ENCODE measurements around the gene SH3GL1. TPM values are rescaled to one million over a fixed set of nuclear protein-coding genes. Genes with fewer than 3 reads are reported as not detected.

SH3GL1 gene
- total and polyA plus RNA-seq, 2 experiments from 2014 or later = 73.1 to 89.5 TPM

DNA sequence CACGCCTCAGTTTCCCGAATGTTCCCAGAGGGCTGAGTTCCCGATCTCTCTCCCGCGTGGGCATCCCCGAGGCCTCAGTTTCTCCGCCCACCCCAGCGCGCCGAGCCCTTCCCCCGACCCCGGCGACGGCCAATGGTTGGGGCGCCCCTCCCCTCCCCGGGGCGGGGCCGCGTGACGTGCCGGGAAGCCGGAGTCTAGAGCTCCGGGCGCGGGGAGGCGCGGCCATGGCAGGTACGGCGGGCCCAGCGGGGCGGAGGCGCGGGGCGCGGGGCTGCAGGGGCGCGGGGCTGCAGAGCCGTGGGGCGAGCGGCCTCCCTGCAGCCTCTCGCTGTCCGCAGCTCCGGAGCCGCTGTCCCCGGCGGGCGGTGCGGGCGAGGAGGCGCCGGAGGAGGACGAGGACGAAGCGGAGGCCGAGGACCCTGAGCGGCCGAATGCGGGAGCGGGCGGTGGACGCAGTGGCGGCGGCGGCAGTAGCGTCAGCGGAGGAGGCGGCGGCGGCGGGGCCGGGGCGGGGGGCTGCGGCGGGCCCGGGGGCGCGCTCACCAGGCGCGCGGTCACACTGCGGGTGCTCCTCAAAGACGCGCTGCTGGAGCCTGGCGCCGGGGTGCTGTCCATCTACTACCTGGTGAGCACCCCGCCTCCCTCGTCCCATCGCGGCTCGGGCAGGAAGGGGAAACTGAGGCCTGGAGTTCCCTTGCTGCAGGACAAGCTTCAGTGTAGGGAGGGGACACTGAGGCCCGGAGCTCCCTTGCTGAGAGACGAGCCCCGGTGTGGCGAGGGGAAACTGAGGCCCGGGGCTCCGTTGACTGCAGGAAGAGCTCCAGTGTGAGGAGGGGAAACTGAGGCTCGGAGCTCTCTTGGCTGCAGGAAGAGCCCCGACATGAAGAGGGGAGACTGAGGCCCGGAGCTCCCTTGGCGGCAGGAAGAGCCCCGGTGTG, 56.7 kb downstream of the SH3GL1 start, which contains the start of gene MPND:
MPND (plus strand) TSS at position 193 of the 938 bp plus-strand sequence; CDS start at position 225, 32 bp downstream.
- H3K9me2 ChIP-seq (ENCODE audit: insufficient read depth) = no peaks in the 10 kb centered on the region
- H4K20me1 ChIP-seq (replicated peaks; ENCODE audit: insufficient read depth) = no peaks in the 10 kb centered on the region; the same call in none of the 2 replicates
- 0 out of 2 replicates have a peak, but pooled peaks cover 5% of the 10 kb centered on the region for H3K79me2 ChIP-seq (replicated peaks; ENCODE audit: insufficient read depth)
- Mint-ChIP-seq H3K4me1 (peaks cover 5% of the 10 kb centered on the region), H3K27me3 (ENCODE audit: insufficient read depth, low read depth, poor library complexity) (peaks cover 24% of the 10 kb centered on the region), H3K4me3 (peak within 1 kb of the TSS; percentile 89), H3K27ac (peak within 1 kb of the TSS; percentile 99), H3K9me3 (no peaks in the 10 kb centered on the region; the same call in 2 of the 3 replicates), H3K36me3 (ENCODE audit: low read depth) (peaks cover 29% of the 10 kb centered on the region)
- no peak within 1 kb of the TSS for H2AFZ ChIP-seq
- ATAC-seq (peak; percentile 68), DNase-seq (ENCODE audit: low spot score) (peak; percentile 93)
- H3K4me1 ChIP-seq (ENCODE audit: insufficient read depth) = peaks cover 6% of the 10 kb centered on the region
- no peaks in the 10 kb centered on the region; the same call in 1 of the 2 replicates for H3K36me3 ChIP-seq (ENCODE audit: insufficient read depth)
- H3K27ac ChIP-seq (ENCODE audit: low read depth) = peak within 1 kb of the TSS; percentile 89
- peak within 1 kb of the TSS; percentile 77 for H3K4me2 ChIP-seq
- H3K4me3 ChIP-seq = peak within 1 kb of the TSS; percentile 56
- H3F3A ChIP-seq (replicated peaks; ENCODE audit: low read depth) = peaks cover 11% of the 10 kb centered on the region; the same call in 1 of the 2 replicates
- TF ChIP-seq, protein P1, sequence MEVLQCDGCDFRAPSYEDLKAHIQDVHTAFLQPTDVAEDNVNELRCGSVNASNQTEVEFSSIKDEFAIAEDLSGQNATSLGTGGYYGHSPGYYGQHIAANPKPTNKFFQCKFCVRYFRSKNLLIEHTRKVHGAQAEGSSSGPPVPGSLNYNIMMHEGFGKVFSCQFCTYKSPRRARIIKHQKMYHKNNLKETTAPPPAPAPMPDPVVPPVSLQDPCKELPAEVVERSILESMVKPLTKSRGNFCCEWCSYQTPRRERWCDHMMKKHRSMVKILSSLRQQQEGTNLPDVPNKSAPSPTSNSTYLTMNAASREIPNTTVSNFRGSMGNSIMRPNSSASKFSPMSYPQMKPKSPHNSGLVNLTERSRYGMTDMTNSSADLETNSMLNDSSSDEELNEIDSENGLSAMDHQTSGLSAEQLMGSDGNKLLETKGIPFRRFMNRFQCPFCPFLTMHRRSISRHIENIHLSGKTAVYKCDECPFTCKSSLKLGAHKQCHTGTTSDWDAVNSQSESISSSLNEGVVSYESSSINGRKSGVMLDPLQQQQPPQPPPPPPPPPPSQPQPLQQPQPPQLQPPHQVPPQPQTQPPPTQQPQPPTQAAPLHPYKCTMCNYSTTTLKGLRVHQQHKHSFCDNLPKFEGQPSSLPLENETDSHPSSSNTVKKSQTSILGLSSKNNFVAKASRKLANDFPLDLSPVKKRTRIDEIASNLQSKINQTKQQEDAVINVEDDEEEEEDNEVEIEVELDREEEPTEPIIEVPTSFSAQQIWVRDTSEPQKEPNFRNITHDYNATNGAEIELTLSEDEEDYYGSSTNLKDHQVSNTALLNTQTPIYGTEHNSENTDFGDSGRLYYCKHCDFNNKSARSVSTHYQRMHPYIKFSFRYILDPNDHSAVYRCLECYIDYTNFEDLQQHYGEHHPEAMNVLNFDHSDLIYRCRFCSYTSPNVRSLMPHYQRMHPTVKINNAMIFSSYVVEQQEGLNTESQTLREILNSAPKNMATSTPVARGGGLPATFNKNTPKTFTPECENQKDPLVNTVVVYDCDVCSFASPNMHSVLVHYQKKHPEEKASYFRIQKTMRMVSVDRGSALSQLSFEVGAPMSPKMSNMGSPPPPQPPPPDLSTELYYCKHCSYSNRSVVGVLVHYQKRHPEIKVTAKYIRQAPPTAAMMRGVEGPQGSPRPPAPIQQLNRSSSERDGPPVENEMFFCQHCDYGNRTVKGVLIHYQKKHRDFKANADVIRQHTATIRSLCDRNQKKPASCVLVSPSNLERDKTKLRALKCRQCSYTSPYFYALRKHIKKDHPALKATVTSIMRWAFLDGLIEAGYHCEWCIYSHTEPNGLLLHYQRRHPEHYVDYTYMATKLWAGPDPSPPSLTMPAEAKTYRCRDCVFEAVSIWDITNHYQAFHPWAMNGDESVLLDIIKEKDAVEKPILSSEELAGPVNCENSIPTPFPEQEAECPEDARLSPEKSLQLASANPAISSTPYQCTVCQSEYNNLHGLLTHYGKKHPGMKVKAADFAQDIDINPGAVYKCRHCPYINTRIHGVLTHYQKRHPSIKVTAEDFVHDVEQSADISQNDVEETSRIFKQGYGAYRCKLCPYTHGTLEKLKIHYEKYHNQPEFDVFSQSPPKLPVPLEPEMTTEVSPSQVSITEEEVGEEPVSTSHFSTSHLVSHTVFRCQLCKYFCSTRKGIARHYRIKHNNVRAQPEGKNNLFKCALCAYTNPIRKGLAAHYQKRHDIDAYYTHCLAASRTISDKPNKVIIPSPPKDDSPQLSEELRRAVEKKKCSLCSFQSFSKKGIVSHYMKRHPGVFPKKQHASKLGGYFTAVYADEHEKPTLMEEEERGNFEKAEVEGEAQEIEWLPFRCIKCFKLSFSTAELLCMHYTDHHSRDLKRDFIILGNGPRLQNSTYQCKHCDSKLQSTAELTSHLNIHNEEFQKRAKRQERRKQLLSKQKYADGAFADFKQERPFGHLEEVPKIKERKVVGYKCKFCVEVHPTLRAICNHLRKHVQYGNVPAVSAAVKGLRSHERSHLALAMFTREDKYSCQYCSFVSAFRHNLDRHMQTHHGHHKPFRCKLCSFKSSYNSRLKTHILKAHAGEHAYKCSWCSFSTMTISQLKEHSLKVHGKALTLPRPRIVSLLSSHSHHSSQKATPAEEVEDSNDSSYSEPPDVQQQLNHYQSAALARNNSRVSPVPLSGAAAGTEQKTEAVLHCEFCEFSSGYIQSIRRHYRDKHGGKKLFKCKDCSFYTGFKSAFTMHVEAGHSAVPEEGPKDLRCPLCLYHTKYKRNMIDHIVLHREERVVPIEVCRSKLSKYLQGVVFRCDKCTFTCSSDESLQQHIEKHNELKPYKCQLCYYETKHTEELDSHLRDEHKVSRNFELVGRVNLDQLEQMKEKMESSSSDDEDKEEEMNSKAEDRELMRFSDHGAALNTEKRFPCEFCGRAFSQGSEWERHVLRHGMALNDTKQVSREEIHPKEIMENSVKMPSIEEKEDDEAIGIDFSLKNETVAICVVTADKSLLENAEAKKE (CRISPR knock-in tag; IDR thresholded peaks at IDR 0.05) = no peak
- TF ChIP-seq, protein P2, sequence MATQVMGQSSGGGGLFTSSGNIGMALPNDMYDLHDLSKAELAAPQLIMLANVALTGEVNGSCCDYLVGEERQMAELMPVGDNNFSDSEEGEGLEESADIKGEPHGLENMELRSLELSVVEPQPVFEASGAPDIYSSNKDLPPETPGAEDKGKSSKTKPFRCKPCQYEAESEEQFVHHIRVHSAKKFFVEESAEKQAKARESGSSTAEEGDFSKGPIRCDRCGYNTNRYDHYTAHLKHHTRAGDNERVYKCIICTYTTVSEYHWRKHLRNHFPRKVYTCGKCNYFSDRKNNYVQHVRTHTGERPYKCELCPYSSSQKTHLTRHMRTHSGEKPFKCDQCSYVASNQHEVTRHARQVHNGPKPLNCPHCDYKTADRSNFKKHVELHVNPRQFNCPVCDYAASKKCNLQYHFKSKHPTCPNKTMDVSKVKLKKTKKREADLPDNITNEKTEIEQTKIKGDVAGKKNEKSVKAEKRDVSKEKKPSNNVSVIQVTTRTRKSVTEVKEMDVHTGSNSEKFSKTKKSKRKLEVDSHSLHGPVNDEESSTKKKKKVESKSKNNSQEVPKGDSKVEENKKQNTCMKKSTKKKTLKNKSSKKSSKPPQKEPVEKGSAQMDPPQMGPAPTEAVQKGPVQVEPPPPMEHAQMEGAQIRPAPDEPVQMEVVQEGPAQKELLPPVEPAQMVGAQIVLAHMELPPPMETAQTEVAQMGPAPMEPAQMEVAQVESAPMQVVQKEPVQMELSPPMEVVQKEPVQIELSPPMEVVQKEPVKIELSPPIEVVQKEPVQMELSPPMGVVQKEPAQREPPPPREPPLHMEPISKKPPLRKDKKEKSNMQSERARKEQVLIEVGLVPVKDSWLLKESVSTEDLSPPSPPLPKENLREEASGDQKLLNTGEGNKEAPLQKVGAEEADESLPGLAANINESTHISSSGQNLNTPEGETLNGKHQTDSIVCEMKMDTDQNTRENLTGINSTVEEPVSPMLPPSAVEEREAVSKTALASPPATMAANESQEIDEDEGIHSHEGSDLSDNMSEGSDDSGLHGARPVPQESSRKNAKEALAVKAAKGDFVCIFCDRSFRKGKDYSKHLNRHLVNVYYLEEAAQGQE (IDR thresholded peaks at IDR 0.05; ENCODE audit: unreplicated experiment) = no peak
- peak; percentile 45 for TF ChIP-seq POLR2AphosphoS5 (IDR thresholded peaks at IDR 0.05; ENCODE audit: low read depth)
- TF ChIP-seq ZNF114 (CRISPR knock-in tag; IDR thresholded peaks at IDR 0.05) = no peak
- TF ChIP-seq, protein P3, sequence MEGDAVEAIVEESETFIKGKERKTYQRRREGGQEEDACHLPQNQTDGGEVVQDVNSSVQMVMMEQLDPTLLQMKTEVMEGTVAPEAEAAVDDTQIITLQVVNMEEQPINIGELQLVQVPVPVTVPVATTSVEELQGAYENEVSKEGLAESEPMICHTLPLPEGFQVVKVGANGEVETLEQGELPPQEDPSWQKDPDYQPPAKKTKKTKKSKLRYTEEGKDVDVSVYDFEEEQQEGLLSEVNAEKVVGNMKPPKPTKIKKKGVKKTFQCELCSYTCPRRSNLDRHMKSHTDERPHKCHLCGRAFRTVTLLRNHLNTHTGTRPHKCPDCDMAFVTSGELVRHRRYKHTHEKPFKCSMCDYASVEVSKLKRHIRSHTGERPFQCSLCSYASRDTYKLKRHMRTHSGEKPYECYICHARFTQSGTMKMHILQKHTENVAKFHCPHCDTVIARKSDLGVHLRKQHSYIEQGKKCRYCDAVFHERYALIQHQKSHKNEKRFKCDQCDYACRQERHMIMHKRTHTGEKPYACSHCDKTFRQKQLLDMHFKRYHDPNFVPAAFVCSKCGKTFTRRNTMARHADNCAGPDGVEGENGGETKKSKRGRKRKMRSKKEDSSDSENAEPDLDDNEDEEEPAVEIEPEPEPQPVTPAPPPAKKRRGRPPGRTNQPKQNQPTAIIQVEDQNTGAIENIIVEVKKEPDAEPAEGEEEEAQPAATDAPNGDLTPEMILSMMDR (conservative IDR thresholded peaks at IDR 0.05; ENCODE audit: low read depth in 2 of 2) = no peak
- TF ChIP-seq ZNF331 (CRISPR knock-in tag; IDR thresholded peaks at IDR 0.05; ENCODE audit: low read depth) = no peak
- no peak for TF ChIP-seq EZH2phosphoT487 (IDR thresholded peaks at IDR 0.05; ENCODE audit: unreplicated experiment)
- no peak for TF ChIP-seq NANOG (IDR thresholded peaks at IDR 0.05; ENCODE audit: borderline replicate concordance)
- TF ChIP-seq STAT1 (IDR thresholded peaks at IDR 0.05; ENCODE audit: unreplicated experiment) = no peak
- TF ChIP-seq, protein P4, sequence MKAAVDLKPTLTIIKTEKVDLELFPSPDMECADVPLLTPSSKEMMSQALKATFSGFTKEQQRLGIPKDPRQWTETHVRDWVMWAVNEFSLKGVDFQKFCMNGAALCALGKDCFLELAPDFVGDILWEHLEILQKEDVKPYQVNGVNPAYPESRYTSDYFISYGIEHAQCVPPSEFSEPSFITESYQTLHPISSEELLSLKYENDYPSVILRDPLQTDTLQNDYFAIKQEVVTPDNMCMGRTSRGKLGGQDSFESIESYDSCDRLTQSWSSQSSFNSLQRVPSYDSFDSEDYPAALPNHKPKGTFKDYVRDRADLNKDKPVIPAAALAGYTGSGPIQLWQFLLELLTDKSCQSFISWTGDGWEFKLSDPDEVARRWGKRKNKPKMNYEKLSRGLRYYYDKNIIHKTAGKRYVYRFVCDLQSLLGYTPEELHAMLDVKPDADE (IDR thresholded peaks at IDR 0.05) = no peak
- TF ChIP-seq CREB1 (CRISPR knock-in tag; IDR thresholded peaks at IDR 0.05; ENCODE audit: low read depth) = peak; percentile 84
- TF ChIP-seq JUNB (IDR thresholded peaks at IDR 0.05; ENCODE audit: unreplicated experiment) = no peak
- TF ChIP-seq EZH2 (IDR thresholded peaks at IDR 0.05; ENCODE audit: low read depth, unreplicated experiment) = no peak
- H3K27me3 ChIP-seq (ENCODE audit: insufficient read depth) = peaks cover 4% of the 10 kb centered on the region; the same call in 1 of the 2 replicates
